Gastroesophageal sphincter (tissue), 4 donors: ENCODE data around the gene PSPN. TPM values are rescaled to one million over a fixed set of nuclear protein-coding genes. Genes with fewer than 3 reads are reported as not detected.

Experiments
- ATAC-seq: fragments of 150-250 bp; one replicate; pipeline ENCODE4 v1.9.1; 2016; ENCODE audit warnings: mild to moderate bottlenecking, moderate library complexity
- H3K27ac ChIP-seq, 4 donors: fragments of 200-600 bp; sonication (generic) in 3 of 4; 1 replicate in 3 of 4; 2 replicates in 1 of 4; pipeline ENCODE4 v1.5.1; 2016 to 2019
- H3K27me3 ChIP-seq: fragments of 200-600 bp; sonication (generic); one replicate; pipeline ENCODE4 v1.5.1; 2019
- H3K36me3 ChIP-seq, 2 donors: fragments of 200-600 bp; sonication (generic); one replicate each; pipeline ENCODE4 v1.5.1; 2019; ENCODE audit warnings: control low read depth in 1 of 2
- H3K4me1 ChIP-seq, 3 donors: fragments of 200-600 bp; sonication (generic); 1 replicate in 2 of 3; 2 replicates in 1 of 3; pipeline ENCODE4 v1.5.1; 2016 to 2019; ENCODE audit warnings: control low read depth in 2 of 3
- H3K4me3 ChIP-seq, 2 donors: fragments of 200-600 bp; sonication (generic); one replicate each; pipeline ENCODE4 v1.5.1; 2019; ENCODE audit warnings: mild to moderate bottlenecking in 1 of 2, moderate library complexity in 1 of 2
- H3K9me3 ChIP-seq, 3 donors: fragments of 200-600 bp; sonication (generic); one replicate each; pipeline ENCODE4 v1.5.1; 2017 to 2019; ENCODE audit warnings: control low read depth in 2 of 3
- CTCF ChIP-seq, 4 experiments: fragments of 200-600 bp in 2 of 4; fragments of 450-650 bp in 2 of 4; sonication (generic) in 1 of 4; IDR thresholded peaks; one replicate each; pipeline ENCODE4 v1.5.1; 2017 to 2019; ENCODE audit warnings: antibody characterized with exemption in 4 of 4, mild to moderate bottlenecking in 2 of 4, moderate library complexity in 2 of 4
- EP300 ChIP-seq: sonication (generic); formaldehyde crosslinking; IDR thresholded peaks from one replicate; pipeline ENCODE4 v1.6.1; 2017; ENCODE audit warnings: antibody characterized with exemption, mild to moderate bottlenecking
- POLR2A ChIP-seq, 2 donors: fragments of 450-650 bp; IDR thresholded peaks; one replicate each; pipeline ENCODE4 v1.6.1; 2017; ENCODE audit warnings: antibody characterized with exemption in 2 of 2, mild to moderate bottlenecking in 2 of 2, moderate library complexity in 1 of 2
- POLR2AphosphoS5 ChIP-seq: sonication (generic); formaldehyde crosslinking; IDR thresholded peaks from one replicate; pipeline ENCODE4 v1.6.1; 2017; ENCODE audit warnings: antibody characterized with exemption
- WGBS, 2 donors: methylation state at CpG; one replicate each; pipeline ENCODE4 v1.1.5; 2018; ENCODE audit warnings: low coverage in 1 of 2; 5-methylcytosine and 5-hydroxymethylcytosine counted together
- total RNA-seq, 4 donors: library from RNA; depleted of rRNA; stranded (reverse); fragments of >200 nt; gene quantifications; one replicate each; pipeline ENCODE4 v1.1.0, GENCODE V29; 2016

Gene PSPN
- total RNA-seq: 1 to 10 TPM in 3 of 4 donors, under 1 TPM in 1; 0.67 to 2.4 (median 1.4) TPM

- Histone ChIP-seq H3K4me3 (no peak within 1 kb of the TSS), H3K27me3 (no peaks in the 10 kb centered on the region), H3K9me3 (peaks cover 0 to 6% (median 0%) of the 10 kb centered on the region in 3 donors), H3K4me1 (peaks cover 0 to 59% (median 21%) of the 10 kb centered on the region in 3 donors), H3K36me3 (peaks cover 0 to 39% of the 10 kb centered on the region in 2 donors), H3K27ac (peak within 1 kb of the TSS in 3 of 4 donors; percentile 96 to 100 (median 97))
- no peak for TF ChIP-seq CTCF (IDR thresholded peaks at IDR 0.05)
- TF ChIP-seq EP300: no peak
- TF ChIP-seq POLR2A (IDR thresholded peaks at IDR 0.05): no peak
- TF ChIP-seq POLR2AphosphoS5: no peak
- WGBS, 2 donors: 66 to 69% methylated on average over 3 to 5 of the region's 25 CpGs
- ATAC-seq: no peak
These were observed at the start of gene PSPN for GRCh38 chr19:6375411-6376010. Gene PSPN (minus strand): TSS chr19:6375933. CDS start chr19:6375849, 84 bp downstream.

GRCh38 chr19:6424939-6425731 is 49.4 kb upstream of the PSPN start:
- Histone ChIP-seq H3K4me3 (peak overlapping the region in 1 of 2 donors; percentile 88), H3K9me3 (no peaks in the 10 kb centered on the region), H3K27me3 (no peaks in the 10 kb centered on the region), H3K4me1 (peaks cover 0 to 46% (median 18%) of the 10 kb centered on the region in 3 donors), H3K27ac (peak overlapping the region; percentile 41 to 90 (median 86)), H3K36me3 (peaks cover 0 to 21% of the 10 kb centered on the region in 2 donors)
- TF ChIP-seq POLR2AphosphoS5 (peak; percentile 64), EP300 (no peak), CTCF (IDR thresholded peaks at IDR 0.05) (no peak)
- 8 to 16% methylated on average over 11 to 12 of the region's 43 CpGs for WGBS, 2 donors
- peak; percentile 95 for ATAC-seq

GRCh38 chr19:6424195-6424938 is 48.6 kb upstream of the PSPN start, which contains the start of gene KHSRP:
Gene KHSRP (minus strand): TSS chr19:6424811. CDS start chr19:6424701, 110 bp downstream.
- H3K36me3 ChIP-seq: peaks cover 0 to 29% of the 10 kb centered on the region in 2 donors
- H3K4me1 ChIP-seq: peaks cover 0 to 54% (median 18%) of the 10 kb centered on the region in 3 donors
- H3K4me3 ChIP-seq: peak within 1 kb of the TSS; percentile 71 to 88
- H3K9me3 ChIP-seq: no peaks in the 10 kb centered on the region
- no peak for ATAC-seq
- 0% methylated on average over 9 of the region's 114 CpGs; no CpG with 5 or more reads in 1 of the 2 donors for WGBS, 2 donors
- peak; percentile 86 for TF ChIP-seq POLR2AphosphoS5
- TF ChIP-seq EP300: no peak
- peak; percentile 76 to 80 for TF ChIP-seq POLR2A (IDR thresholded peaks at IDR 0.05)
- TF ChIP-seq CTCF (IDR thresholded peaks at IDR 0.05): no peak
- H3K27ac ChIP-seq: peak within 1 kb of the TSS; percentile 41 to 90 (median 86)
- H3K27me3 ChIP-seq: no peaks in the 10 kb centered on the region

DNA sequence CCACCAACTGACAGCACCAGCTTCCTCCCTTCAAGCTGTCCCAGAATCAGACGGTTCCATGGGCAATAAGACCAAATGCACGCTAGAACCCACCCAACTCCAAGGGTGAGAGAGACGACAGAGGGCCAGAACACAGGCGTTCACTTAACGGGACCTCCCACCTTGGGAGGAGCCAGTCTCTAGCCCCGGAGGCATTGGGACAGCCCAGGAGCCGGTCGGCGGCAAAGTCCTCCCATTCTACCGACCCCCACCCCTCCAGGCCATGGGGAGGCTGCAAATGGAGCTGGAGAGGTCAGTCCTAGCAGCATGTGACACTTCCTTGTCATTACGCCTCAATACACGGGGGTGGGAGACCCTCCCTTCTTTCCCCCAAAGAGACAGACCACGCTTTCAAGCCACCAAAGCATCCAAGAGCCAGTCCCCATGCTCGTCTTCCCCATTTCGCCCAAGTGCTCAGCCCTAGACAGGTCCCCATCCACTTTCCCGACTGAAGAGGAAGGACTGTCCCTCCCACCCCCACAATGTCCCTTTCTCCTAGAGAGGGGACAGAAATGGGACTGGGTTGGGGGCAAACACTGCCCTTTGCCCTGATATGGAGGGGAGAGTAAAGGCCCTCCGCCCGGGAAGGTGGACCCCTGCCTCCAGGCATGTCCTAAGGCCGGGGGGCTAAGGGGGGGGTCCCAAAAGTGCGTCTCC is 47.9 kb upstream of the PSPN start:
- Histone ChIP-seq H3K4me1 (peaks cover 0 to 54% (median 18%) of the 10 kb centered on the region in 3 donors), H3K4me3 (peak overlapping the region; percentile 71 to 88), H3K36me3 (peaks cover 0 to 36% of the 10 kb centered on the region in 2 donors), H3K27me3 (no peaks in the 10 kb centered on the region), H3K27ac (peak overlapping the region; percentile 5 to 86 (median 82)), H3K9me3 (no peaks in the 10 kb centered on the region)
- WGBS, 2 donors: 0% methylated on average over 7 to 10 of the region's 20 CpGs
- TF ChIP-seq POLR2A (IDR thresholded peaks at IDR 0.05) (no peak), EP300 (no peak), CTCF (IDR thresholded peaks at IDR 0.05) (no peak), POLR2AphosphoS5 (no peak)
- no peak for ATAC-seq
